DMS114 treated with DMSO at 0.1 percent for 48 hours (cell line): ENCODE measurements around the gene CHRNG.

Source experiments
- DNase-seq: peaks from one replicate; lab custom pipeline; 2025; ENCODE audit not compliant: unreplicated experiment; lab: John Stamatoyannopoulos, UW

Gene CHRNG

GRCh38 chr2:232575404-232575746 is 35.9 kb downstream of the CHRNG start:
- DNase-seq: no peak

- no peak for DNase-seq
Measured at GRCh38 chr2:232576995-232577394, 37.5 kb downstream of the CHRNG start.

GRCh38 chr2:232577841-232578240 is 38.3 kb downstream of the CHRNG start:
- no peak for DNase-seq

- no peak for DNase-seq
Measured at GRCh38 chr2:232578626-232579025, 39.1 kb downstream of the CHRNG start.

GRCh38 chr2:232580648-232580981 is 41.1 kb downstream of the CHRNG start:
- DNase-seq: no peak

GRCh38 chr2:232581725-232582124 is 42.2 kb downstream of the CHRNG start:
- no peak for DNase-seq

GRCh38 chr2:232584238-232584637 is 44.7 kb downstream of the CHRNG start:
- DNase-seq: no peak

GRCh38 chr2:232586943-232587505 is 47.5 kb downstream of the CHRNG start:
- DNase-seq: no peak

GRCh38 chr2:232587512-232587911 is 48.0 kb downstream of the CHRNG start:
- no peak for DNase-seq

- no peak for DNase-seq
Measured at GRCh38 chr2:232588031-232588430, 48.5 kb downstream of the CHRNG start.

- DNase-seq: no peak
Measured at GRCh38 chr2:232588680-232589585, 49.4 kb downstream of the CHRNG start.

GRCh38 chr2:232592772-232593395 is 53.4 kb downstream of the CHRNG start:
- DNase-seq: no peak

- no peak for DNase-seq
Measured at GRCh38 chr2:232593982-232594381, 54.5 kb downstream of the CHRNG start.
